NCI-H524 treated with DMSO at 0.1 percent for 48 hours (cell line): Measurements from ENCODE around the gene RNF157.
"Not testable (repeated sequence)": the region's sequence is repeated elsewhere in the genome, so short reads cannot be mapped to it uniquely, and the experiment has no call there.

Experiments used
- DNase-seq: peaks from one replicate; lab custom pipeline; 2025; lab: John Stamatoyannopoulos, UW

RNF157 gene

GRCh38 chr17:76270770-76271668, 30.7 kb upstream of the RNF157 start:
- no peak for DNase-seq

- DNase-seq, result no peak
Measured at GRCh38 chr17:76270127-76270592, 29.9 kb upstream of the RNF157 start.

GRCh38 chr17:76268991-76269981, 29.0 kb upstream of the RNF157 start:
- DNase-seq, result no peak

GRCh38 chr17:76268015-76268749, 27.9 kb upstream of the RNF157 start:
- no peak for DNase-seq

- not testable (repeated sequence) for DNase-seq
Measured at GRCh38 chr17:76267581-76268001, 27.3 kb upstream of the RNF157 start.

GRCh38 chr17:76267051-76267576, 26.8 kb upstream of the RNF157 start:
- no peak for DNase-seq

GRCh38 chr17:76266244-76266938, 26.1 kb upstream of the RNF157 start:
- DNase-seq, result no peak

- no peak for DNase-seq
Measured at GRCh38 chr17:76265624-76266243, 25.4 kb upstream of the RNF157 start.

GRCh38 chr17:76264755-76265623, 24.7 kb upstream of the RNF157 start, which contains the start of gene UBALD2:
Gene UBALD2 (plus strand): TSS chr17:76265348. CDS start chr17:76265506, 158 bp downstream.
- peak; percentile 99 for DNase-seq

GRCh38 chr17:76264425-76264754, 24.1 kb upstream of the RNF157 start:
- DNase-seq, result no peak

- no peak for DNase-seq
Measured at GRCh38 chr17:76263896-76264295, 23.6 kb upstream of the RNF157 start.

GRCh38 chr17:76262732-76263344, 22.5 kb upstream of the RNF157 start:
- DNase-seq, result no peak

- no peak for DNase-seq
Measured at GRCh38 chr17:76261421-76262215, 21.3 kb upstream of the RNF157 start.

- DNase-seq, result no peak
Measured at GRCh38 chr17:76260669-76261068, 20.4 kb upstream of the RNF157 start.

- no peak for DNase-seq
Measured at GRCh38 chr17:76260220-76260619, 19.9 kb upstream of the RNF157 start.

- DNase-seq, result not testable (repeated sequence)
Measured at GRCh38 chr17:76256430-76257050, 16.2 kb upstream of the RNF157 start.

GRCh38 chr17:76255801-76256429, 15.6 kb upstream of the RNF157 start:
- no peak for DNase-seq
